DMS153 treated with DMSO at 0.1 percent for 48 hours (cell line): ENCODE data around the gene COL13A1.

Experiments used
- DNase-seq: peaks from one replicate; lab custom pipeline; 2025; ENCODE audit not compliant: unreplicated experiment; lab: John Stamatoyannopoulos, UW

The COL13A1 gene

GRCh38 chr10:70000262-70000661 lies 198.6 kb downstream of the COL13A1 start:
- no peak for DNase-seq

DNA sequence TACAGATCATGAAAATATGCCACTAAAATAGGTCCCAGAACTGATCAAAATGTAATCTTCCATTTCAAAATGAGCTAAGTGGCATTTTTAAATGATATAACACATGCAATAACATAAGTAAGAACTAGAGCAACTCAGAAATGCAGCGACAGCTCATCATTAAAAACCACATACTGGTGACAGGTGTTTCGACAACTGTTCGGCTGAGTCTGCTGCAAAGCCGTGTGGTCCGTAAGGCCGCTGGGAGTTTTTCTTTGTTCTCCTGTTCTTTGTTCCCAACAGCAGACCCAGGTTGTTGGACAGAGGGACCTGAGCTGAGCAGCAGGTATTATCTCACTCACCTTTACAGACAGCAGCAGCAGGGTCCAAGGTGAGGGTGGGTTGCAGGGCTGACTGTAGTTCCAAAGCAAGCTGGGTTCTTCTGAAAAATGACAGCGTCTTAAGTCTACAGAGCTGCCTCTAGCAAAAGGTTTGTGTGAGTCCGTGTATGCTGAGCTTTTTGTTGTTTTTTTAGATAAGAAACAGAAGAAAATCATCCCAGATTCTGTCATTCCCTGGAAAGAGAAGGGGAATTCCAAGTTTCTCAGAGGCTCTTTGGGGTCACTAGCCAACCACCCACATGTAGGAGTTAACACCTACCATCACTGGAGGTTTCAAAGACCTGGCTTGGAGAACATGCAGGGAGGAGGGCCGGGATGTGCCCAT lies 205.6 kb downstream of the COL13A1 start:
- no peak for DNase-seq
